Liver (tissue), 3 donors: ENCODE measurements around the gene ATXN10.

ENCODE experiments used
- ATF3 ChIP-seq: IDR thresholded peaks from 2 replicates; pipeline ENCODE4 v1.6.1; 2016; ENCODE audit warnings: antibody characterized with exemption
- CTCF ChIP-seq: fragments of 150-350 bp; IDR thresholded peaks from 2 replicates; pipeline ENCODE4 v1.5.1; 2017; ENCODE audit warnings: improper control_type of control experiment, low read depth, low read length; ENCODE audit not compliant: missing input control
- EGR1 ChIP-seq, 2 donors: IDR thresholded peaks; 2 replicates each; pipeline ENCODE4 v1.6.1; 2016 to 2018; ENCODE audit warnings: antibody characterized with exemption in 2 of 2, low read depth in 2 of 2
- JUND ChIP-seq, 2 donors: IDR thresholded peaks; 2 replicates each; pipeline ENCODE4 v1.6.1; 2016; ENCODE audit warnings: antibody characterized with exemption in 2 of 2
- RAD21 ChIP-seq, 2 donors: IDR thresholded peaks; 2 replicates each; pipeline ENCODE4 v1.6.1; 2016; ENCODE audit warnings: antibody characterized with exemption in 2 of 2, mild to moderate bottlenecking in 2 of 2
- RXRA ChIP-seq, 2 donors: IDR thresholded peaks; 2 replicates each; pipeline ENCODE4 v1.6.1; 2017 to 2018; ENCODE audit warnings: antibody characterized with exemption in 2 of 2, mild to moderate bottlenecking in 1 of 2
- donor health status: healthy.
- donor health status: healthy.

GRCh38 chr22:45738206-45738605 lies 66.6 kb downstream of the ATXN10 start:
- TF ChIP-seq JUND (IDR thresholded peaks at IDR 0.05), result no peak
- TF ChIP-seq EGR1 (IDR thresholded peaks at IDR 0.05; ENCODE audit: low read depth in 2 of 2), result no peak
- no peak for TF ChIP-seq RXRA (IDR thresholded peaks at IDR 0.05)
- TF ChIP-seq RAD21 (IDR thresholded peaks at IDR 0.05), result no peak
- TF ChIP-seq CTCF, result no peak
- TF ChIP-seq ATF3, result no peak
